ENCODE data around the gene DNMT3B.

GRCh38 chr20:32749914-32750637, 12.1 kb upstream of the DNMT3B start:
- TF ChIP-seq CTCF (conservative IDR thresholded peaks at IDR 0.05 in 1 of 2, IDR thresholded peaks at IDR 0.05 in 1 of 2; ENCODE audit: extremely low read depth in 1 of 2, insufficient read depth in 1 of 2, low read depth in 1 of 2, low read length in 2 of 2) = no peak
- TF ChIP-seq EZH2 (IDR thresholded peaks at IDR 0.05; ENCODE audit: borderline replicate concordance, low read length) = no peak
